H1 (cell line): Measurements from ENCODE around the gene FGFR2. TPM values are rescaled to one million over a fixed set of nuclear protein-coding genes. Genes with fewer than 3 reads are reported as not detected.

Experiments
- CREB1 ChIP-seq: IDR thresholded peaks from 2 replicates; pipeline ENCODE4 v1.6.1; 2012; ENCODE audit warnings: inconsistent platforms
- CTBP2 ChIP-seq: IDR thresholded peaks from 2 replicates; pipeline ENCODE4 v1.7.0; 2011; ENCODE audit warnings: borderline replicate concordance, mild to moderate bottlenecking, moderate library complexity, mixed read lengths, low read length; ENCODE audit not compliant: insufficient read depth, insufficient read length
- HDAC2 ChIP-seq, 2 experiments: fragments of 300-600 bp in 1 of 2; sonication (generic) in 1 of 2; IDR thresholded peaks; 2 replicates each; pipeline ENCODE4 v1.6.1; 2011 to 2012; ENCODE audit warnings: low read depth in 2 of 2, low read length in 2 of 2, mild to moderate bottlenecking in 2 of 2, moderate library complexity in 2 of 2, borderline replicate concordance in 1 of 2, inconsistent platforms in 1 of 2
- RBBP5 ChIP-seq: IDR thresholded peaks from 2 replicates; pipeline ENCODE4 v1.7.1; 2012; ENCODE audit warnings: low read depth, mild to moderate bottlenecking, inconsistent platforms, low read length, moderate library complexity, borderline replicate concordance
- RXRA ChIP-seq: IDR thresholded peaks from 2 replicates; pipeline ENCODE4 v1.6.1; 2011; ENCODE audit warnings: low read depth, mild to moderate bottlenecking, low read length, moderate library complexity; ENCODE audit not compliant: insufficient read depth
- SAP30 ChIP-seq: fragments of 300-600 bp; sonication (generic); IDR thresholded peaks from 2 replicates; pipeline ENCODE4 v1.7.1; 2012; ENCODE audit warnings: low read length, moderate library complexity, mild to moderate bottlenecking, inconsistent platforms; ENCODE audit not compliant: insufficient read depth, insufficient replicate concordance
- polyA plus RNA-seq, 7 experiments: library from polyadenylated mRNA; depleted of rRNA in 3 of 7; stranded (reverse) in 5 of 7; unstranded in 2 of 7; fragments of >200 nt in 5 of 7; fragments of 200-250 nt in 2 of 7; gene quantifications; 1 replicate in 5 of 7; 2 replicates in 1 of 7; 4 replicates in 1 of 7; pipeline versions ENCODE4 v1.2.1 to v1.2.3, GENCODE V29; 2011 to 2013; ENCODE audit warnings: missing spikeins in 2 of 7, mixed read lengths in 2 of 7
- total RNA-seq: library from RNA; stranded (reverse); fragmentation: NEBNext Ultra II Directional; extraction: Animal tissue kit (Norgen Biotek cat#: 25700); gene quantifications from 2 replicates; pipeline ENCODE4 v1.2.1, GENCODE V29; 2021

Gene FGFR2
- total and polyA plus RNA-seq, 2 of the 8 experiments (the other 6 are each of a cell fraction or from before 2014, with no cell fraction given), result 50.2 to 81.2 TPM

GRCh38 chr10:121516093-121516865 is 82.0 kb downstream of the FGFR2 start (continued):
- TF ChIP-seq HDAC2 (IDR thresholded peaks at IDR 0.05; ENCODE audit: borderline replicate concordance in 1 of 2, low read depth in 2 of 2, low read length in 2 of 2) (no peak), RXRA (no peak), CREB1 (no peak), CTBP2 (no peak), RBBP5 (no peak), SAP30 (no peak)
